ENCODE measurements around the gene MCF2L2.

GRCh38 chr3:183267140-183267539, 161.3 kb downstream of the MCF2L2 start:
- TF ChIP-seq, protein P1, sequence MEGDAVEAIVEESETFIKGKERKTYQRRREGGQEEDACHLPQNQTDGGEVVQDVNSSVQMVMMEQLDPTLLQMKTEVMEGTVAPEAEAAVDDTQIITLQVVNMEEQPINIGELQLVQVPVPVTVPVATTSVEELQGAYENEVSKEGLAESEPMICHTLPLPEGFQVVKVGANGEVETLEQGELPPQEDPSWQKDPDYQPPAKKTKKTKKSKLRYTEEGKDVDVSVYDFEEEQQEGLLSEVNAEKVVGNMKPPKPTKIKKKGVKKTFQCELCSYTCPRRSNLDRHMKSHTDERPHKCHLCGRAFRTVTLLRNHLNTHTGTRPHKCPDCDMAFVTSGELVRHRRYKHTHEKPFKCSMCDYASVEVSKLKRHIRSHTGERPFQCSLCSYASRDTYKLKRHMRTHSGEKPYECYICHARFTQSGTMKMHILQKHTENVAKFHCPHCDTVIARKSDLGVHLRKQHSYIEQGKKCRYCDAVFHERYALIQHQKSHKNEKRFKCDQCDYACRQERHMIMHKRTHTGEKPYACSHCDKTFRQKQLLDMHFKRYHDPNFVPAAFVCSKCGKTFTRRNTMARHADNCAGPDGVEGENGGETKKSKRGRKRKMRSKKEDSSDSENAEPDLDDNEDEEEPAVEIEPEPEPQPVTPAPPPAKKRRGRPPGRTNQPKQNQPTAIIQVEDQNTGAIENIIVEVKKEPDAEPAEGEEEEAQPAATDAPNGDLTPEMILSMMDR (IDR thresholded peaks at IDR 0.05) = no peak
- TF ChIP-seq POLR2A (IDR thresholded peaks at IDR 0.05) = no peak
- no peak for TF ChIP-seq EP300 (IDR thresholded peaks at IDR 0.05)
